ENCODE results near the gene FERMT3. TPM values are rescaled to one million over a fixed set of nuclear protein-coding genes. Genes with fewer than 3 reads are reported as not detected.

Gene FERMT3
- total and polyA plus RNA-seq, 2 of the 13 experiments (the other 11 are each of a cell fraction or from before 2014, with no cell fraction given) = 0.29 TPM; not detected in 1

DNA sequence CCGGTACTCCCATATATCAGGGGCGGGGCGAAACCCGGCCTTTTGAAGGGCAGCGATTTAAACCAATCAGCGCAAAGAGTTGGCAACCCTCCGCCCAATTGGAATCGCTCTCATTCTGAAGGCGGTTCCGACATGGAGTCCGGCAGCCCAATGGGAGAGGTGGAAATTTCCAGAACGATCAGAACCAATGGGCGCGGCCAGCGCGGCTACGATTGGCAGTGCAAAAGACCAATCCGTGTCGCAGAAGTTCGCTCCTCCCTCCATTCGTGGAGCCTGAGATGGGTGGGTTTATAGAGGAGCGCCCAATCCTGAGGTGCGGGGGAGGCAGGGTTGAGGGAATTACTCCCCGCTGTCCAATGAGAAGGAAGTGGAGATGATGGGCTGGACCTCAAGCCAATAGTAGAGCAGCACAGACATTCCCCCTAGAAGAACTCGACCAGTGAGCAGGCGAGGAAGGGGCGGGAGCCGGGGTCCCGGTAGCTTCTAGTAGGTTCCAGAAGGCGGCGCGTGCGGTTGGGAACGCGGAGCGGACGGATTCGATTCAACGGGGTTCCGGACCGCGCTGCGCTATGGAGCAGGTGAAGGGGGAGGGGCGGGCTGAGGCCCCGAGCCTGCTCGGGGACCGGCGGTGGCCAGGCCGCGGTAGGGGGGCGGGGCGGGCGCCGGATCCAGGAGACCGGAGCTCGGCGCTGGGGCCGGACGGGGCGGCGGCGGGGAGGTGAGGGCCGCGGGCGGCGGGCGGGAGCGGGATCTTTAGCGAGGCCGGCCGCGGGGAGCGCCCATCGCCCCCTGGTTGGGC is 20.6 kb upstream of the FERMT3 start, which contains the start of gene STIP1 (continued):
- TF ChIP-seq, protein P1, sequence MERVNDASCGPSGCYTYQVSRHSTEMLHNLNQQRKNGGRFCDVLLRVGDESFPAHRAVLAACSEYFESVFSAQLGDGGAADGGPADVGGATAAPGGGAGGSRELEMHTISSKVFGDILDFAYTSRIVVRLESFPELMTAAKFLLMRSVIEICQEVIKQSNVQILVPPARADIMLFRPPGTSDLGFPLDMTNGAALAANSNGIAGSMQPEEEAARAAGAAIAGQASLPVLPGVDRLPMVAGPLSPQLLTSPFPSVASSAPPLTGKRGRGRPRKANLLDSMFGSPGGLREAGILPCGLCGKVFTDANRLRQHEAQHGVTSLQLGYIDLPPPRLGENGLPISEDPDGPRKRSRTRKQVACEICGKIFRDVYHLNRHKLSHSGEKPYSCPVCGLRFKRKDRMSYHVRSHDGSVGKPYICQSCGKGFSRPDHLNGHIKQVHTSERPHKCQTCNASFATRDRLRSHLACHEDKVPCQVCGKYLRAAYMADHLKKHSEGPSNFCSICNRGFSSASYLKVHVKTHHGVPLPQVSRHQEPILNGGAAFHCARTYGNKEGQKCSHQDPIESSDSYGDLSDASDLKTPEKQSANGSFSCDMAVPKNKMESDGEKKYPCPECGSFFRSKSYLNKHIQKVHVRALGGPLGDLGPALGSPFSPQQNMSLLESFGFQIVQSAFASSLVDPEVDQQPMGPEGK (CRISPR knock-in tag; IDR thresholded peaks at IDR 0.05) = no peak
- TF ChIP-seq ASH2L (IDR thresholded peaks at IDR 0.05; ENCODE audit: insufficient read length, low read depth, low read length) (peak; percentile 51), ZBTB42 (CRISPR knock-in tag; IDR thresholded peaks at IDR 0.05) (no peak), ZNF724P (CRISPR knock-in tag; IDR thresholded peaks at IDR 0.05; ENCODE audit: borderline replicate concordance) (no peak), ZNF563 (CRISPR knock-in tag; IDR thresholded peaks at IDR 0.05) (no peak), MAFK (conservative IDR thresholded peaks at IDR 0.05 in 1 of 2, IDR thresholded peaks at IDR 0.05 in 1 of 2; ENCODE audit: low read length in 2 of 2) (no peak), ZNF660 (CRISPR knock-in tag; IDR thresholded peaks at IDR 0.05; ENCODE audit: borderline replicate concordance, low read depth) (no peak), NPAS2 (CRISPR knock-in tag; IDR thresholded peaks at IDR 0.05; ENCODE audit: borderline replicate concordance) (no peak), HES4 (CRISPR knock-in tag; IDR thresholded peaks at IDR 0.05; ENCODE audit: borderline replicate concordance) (no peak), ATF5 (CRISPR knock-in tag; IDR thresholded peaks at IDR 0.05; ENCODE audit: low read depth) (no peak), ZNF792 (CRISPR knock-in tag; IDR thresholded peaks at IDR 0.05) (peak; percentile 84), FOXA1 (IDR thresholded peaks at IDR 0.05) (no peak), FOXA1 (CRISPR knock-in tag; IDR thresholded peaks at IDR 0.05) (no peak), SP4 (CRISPR knock-in tag; IDR thresholded peaks at IDR 0.05) (peak; percentile 70; the same call in 1 of the 2 replicates)
- TF ChIP-seq, protein P2, sequence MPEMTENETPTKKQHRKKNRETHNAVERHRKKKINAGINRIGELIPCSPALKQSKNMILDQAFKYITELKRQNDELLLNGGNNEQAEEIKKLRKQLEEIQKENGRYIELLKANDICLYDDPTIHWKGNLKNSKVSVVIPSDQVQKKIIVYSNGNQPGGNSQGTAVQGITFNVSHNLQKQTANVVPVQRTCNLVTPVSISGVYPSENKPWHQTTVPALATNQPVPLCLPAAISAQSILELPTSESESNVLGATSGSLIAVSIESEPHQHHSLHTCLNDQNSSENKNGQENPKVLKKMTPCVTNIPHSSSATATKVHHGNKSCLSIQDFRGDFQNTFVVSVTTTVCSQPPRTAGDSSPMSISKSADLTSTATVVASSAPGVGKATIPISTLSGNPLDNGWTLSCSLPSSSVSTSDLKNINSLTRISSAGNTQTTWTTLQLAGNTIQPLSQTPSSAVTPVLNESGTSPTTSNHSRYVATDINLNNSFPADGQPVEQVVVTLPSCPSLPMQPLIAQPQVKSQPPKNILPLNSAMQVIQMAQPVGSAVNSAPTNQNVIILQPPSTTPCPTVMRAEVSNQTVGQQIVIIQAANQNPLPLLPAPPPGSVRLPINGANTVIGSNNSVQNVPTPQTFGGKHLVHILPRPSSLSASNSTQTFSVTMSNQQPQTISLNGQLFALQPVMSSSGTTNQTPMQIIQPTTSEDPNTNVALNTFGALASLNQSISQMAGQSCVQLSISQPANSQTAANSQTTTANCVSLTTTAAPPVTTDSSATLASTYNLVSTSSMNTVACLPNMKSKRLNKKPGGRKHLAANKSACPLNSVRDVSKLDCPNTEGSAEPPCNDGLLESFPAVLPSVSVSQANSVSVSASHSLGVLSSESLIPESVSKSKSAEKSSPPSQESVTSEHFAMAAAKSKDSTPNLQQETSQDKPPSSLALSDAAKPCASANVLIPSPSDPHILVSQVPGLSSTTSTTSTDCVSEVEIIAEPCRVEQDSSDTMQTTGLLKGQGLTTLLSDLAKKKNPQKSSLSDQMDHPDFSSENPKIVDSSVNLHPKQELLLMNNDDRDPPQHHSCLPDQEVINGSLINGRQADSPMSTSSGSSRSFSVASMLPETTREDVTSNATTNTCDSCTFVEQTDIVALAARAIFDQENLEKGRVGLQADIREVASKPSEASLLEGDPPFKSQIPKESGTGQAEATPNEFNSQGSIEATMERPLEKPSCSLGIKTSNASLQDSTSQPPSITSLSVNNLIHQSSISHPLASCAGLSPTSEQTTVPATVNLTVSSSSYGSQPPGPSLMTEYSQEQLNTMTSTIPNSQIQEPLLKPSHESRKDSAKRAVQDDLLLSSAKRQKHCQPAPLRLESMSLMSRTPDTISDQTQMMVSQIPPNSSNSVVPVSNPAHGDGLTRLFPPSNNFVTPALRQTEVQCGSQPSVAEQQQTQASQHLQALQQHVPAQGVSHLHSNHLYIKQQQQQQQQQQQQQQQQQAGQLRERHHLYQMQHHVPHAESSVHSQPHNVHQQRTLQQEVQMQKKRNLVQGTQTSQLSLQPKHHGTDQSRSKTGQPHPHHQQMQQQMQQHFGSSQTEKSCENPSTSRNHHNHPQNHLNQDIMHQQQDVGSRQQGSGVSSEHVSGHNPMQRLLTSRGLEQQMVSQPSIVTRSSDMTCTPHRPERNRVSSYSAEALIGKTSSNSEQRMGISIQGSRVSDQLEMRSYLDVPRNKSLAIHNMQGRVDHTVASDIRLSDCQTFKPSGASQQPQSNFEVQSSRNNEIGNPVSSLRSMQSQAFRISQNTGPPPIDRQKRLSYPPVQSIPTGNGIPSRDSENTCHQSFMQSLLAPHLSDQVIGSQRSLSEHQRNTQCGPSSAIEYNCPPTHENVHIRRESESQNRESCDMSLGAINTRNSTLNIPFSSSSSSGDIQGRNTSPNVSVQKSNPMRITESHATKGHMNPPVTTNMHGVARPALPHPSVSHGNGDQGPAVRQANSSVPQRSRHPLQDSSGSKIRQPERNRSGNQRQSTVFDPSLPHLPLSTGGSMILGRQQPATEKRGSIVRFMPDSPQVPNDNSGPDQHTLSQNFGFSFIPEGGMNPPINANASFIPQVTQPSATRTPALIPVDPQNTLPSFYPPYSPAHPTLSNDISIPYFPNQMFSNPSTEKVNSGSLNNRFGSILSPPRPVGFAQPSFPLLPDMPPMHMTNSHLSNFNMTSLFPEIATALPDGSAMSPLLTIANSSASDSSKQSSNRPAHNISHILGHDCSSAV (CRISPR knock-in tag; IDR thresholded peaks at IDR 0.05; ENCODE audit: borderline replicate concordance) = no peak
- TF ChIP-seq, protein P3, sequence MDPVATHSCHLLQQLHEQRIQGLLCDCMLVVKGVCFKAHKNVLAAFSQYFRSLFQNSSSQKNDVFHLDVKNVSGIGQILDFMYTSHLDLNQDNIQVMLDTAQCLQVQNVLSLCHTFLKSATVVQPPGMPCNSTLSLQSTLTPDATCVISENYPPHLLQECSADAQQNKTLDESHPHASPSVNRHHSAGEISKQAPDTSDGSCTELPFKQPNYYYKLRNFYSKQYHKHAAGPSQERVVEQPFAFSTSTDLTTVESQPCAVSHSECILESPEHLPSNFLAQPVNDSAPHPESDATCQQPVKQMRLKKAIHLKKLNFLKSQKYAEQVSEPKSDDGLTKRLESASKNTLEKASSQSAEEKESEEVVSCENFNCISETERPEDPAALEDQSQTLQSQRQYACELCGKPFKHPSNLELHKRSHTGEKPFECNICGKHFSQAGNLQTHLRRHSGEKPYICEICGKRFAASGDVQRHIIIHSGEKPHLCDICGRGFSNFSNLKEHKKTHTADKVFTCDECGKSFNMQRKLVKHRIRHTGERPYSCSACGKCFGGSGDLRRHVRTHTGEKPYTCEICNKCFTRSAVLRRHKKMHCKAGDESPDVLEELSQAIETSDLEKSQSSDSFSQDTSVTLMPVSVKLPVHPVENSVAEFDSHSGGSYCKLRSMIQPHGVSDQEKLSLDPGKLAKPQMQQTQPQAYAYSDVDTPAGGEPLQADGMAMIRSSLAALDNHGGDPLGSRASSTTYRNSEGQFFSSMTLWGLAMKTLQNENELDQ (CRISPR knock-in tag; IDR thresholded peaks at IDR 0.05; ENCODE audit: borderline replicate concordance) = no peak
